ENCODE results near the gene HMCN1.

The HMCN1 gene

DNA sequence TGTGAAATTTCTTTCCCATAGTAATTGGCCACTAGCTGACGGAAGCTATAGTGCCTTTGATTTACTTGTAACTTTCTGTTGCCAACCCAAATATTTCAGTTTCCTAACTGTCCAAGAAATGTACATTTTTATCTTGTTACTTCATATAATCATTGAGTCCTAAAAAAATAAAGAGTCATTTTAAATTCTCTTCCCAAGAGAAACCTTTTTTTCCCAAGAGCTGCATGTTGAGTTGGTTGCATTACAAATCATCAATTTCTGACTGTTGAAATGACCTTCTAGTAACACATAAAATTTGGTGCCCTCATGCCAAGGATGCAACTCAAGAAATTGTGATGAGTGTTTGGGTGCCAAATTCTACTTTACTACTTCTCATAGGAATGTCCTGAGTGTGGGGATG lies 61.0 kb downstream of the HMCN1 start:
- TF ChIP-seq, protein P1, sequence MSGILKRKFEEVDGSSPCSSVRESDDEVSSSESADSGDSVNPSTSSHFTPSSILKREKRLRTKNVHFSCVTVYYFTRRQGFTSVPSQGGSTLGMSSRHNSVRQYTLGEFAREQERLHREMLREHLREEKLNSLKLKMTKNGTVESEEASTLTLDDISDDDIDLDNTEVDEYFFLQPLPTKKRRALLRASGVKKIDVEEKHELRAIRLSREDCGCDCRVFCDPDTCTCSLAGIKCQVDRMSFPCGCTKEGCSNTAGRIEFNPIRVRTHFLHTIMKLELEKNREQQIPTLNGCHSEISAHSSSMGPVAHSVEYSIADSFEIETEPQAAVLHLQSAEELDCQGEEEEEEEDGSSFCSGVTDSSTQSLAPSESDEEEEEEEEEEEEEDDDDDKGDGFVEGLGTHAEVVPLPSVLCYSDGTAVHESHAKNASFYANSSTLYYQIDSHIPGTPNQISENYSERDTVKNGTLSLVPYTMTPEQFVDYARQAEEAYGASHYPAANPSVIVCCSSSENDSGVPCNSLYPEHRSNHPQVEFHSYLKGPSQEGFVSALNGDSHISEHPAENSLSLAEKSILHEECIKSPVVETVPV (CRISPR knock-in tag; IDR thresholded peaks at IDR 0.05): no peak
- no peak for TF ChIP-seq RARB (CRISPR knock-in tag; IDR thresholded peaks at IDR 0.05)
- ATAC-seq: peak; percentile 43

GRCh38 chr1:185798505-185798904 lies 64.3 kb downstream of the HMCN1 start:
- no peak for TF ChIP-seq BACH2 (CRISPR knock-in tag; IDR thresholded peaks at IDR 0.05; ENCODE audit: borderline replicate concordance)
- TF ChIP-seq ZNF565 (CRISPR knock-in tag; conservative IDR thresholded peaks at IDR 0.05; ENCODE audit: low read depth): no peak
- TF ChIP-seq ZFP3 (CRISPR knock-in tag; IDR thresholded peaks at IDR 0.05): no peak
- TF ChIP-seq, protein P2, sequence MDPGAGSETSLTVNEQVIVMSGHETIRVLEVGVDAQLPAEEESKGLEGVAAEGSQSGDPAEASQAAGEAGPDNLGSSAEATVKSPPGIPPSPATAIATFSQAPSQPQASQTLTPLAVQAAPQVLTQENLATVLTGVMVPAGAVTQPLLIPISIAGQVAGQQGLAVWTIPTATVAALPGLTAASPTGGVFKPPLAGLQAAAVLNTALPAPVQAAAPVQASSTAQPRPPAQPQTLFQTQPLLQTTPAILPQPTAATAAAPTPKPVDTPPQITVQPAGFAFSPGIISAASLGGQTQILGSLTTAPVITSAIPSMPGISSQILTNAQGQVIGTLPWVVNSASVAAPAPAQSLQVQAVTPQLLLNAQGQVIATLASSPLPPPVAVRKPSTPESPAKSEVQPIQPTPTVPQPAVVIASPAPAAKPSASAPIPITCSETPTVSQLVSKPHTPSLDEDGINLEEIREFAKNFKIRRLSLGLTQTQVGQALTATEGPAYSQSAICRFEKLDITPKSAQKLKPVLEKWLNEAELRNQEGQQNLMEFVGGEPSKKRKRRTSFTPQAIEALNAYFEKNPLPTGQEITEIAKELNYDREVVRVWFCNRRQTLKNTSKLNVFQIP (CRISPR knock-in tag; IDR thresholded peaks at IDR 0.05; ENCODE audit: borderline replicate concordance, low read depth): no peak
- no peak for TF ChIP-seq ARNTL (CRISPR knock-in tag; IDR thresholded peaks at IDR 0.05; ENCODE audit: borderline replicate concordance, low read depth)
- no peak for TF ChIP-seq ZFP30 (CRISPR knock-in tag; IDR thresholded peaks at IDR 0.05)
- no peak for TF ChIP-seq CSDC2 (CRISPR knock-in tag; IDR thresholded peaks at IDR 0.05)
- TF ChIP-seq, protein P3, sequence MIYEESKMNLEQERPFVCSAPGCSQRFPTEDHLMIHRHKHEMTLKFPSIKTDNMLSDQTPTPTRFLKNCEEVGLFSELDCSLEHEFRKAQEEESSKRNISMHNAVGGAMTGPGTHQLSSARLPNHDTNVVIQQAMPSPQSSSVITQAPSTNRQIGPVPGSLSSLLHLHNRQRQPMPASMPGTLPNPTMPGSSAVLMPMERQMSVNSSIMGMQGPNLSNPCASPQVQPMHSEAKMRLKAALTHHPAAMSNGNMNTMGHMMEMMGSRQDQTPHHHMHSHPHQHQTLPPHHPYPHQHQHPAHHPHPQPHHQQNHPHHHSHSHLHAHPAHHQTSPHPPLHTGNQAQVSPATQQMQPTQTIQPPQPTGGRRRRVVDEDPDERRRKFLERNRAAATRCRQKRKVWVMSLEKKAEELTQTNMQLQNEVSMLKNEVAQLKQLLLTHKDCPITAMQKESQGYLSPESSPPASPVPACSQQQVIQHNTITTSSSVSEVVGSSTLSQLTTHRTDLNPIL (CRISPR knock-in tag; IDR thresholded peaks at IDR 0.05; ENCODE audit: low read depth): no peak
- no peak for TF ChIP-seq SNAI2 (CRISPR knock-in tag; IDR thresholded peaks at IDR 0.05)
- no peak for TF ChIP-seq PPARA (CRISPR knock-in tag; IDR thresholded peaks at IDR 0.05; ENCODE audit: borderline replicate concordance)
- TF ChIP-seq ZC3H10 (CRISPR knock-in tag; IDR thresholded peaks at IDR 0.05): no peak
- no peak for ATAC-seq

- no peak for TF ChIP-seq ZFP3 (CRISPR knock-in tag; IDR thresholded peaks at IDR 0.05)
- TF ChIP-seq TCF4 (CRISPR knock-in tag; IDR thresholded peaks at IDR 0.05; ENCODE audit: borderline replicate concordance): no peak
- peak; percentile 14; the same call in 1 of the 3 replicates for ATAC-seq
Measured at GRCh38 chr1:185803241-185803640, 69.0 kb downstream of the HMCN1 start.

DNA sequence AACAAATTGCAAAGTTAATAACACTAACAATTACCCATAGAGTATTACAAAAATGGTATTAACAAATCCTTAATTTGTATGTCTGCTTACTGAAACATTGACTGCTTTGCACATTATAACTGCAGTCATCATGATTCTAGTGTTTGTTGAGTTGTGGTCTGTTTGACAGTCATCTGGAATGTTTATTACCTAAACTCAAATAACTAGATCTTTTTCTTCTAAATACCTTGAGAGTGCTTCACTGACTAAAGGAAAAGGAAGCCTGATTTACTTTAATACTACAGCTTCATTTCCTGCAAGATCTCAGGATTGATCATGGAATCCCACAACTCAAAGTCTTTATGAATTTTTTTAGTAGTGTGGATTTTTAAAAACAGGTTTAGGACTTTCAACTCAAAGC lies 70.0 kb downstream of the HMCN1 start:
- TF ChIP-seq ESRRG (CRISPR knock-in tag; IDR thresholded peaks at IDR 0.05): no peak
- TF ChIP-seq ZC3H10 (CRISPR knock-in tag; IDR thresholded peaks at IDR 0.05): 0 out of 2 replicates have a peak, but pooled peaks have one; percentile 18
- TF ChIP-seq TOX (CRISPR knock-in tag; IDR thresholded peaks at IDR 0.05; ENCODE audit: borderline replicate concordance): peak; percentile 22
- TF ChIP-seq, protein P3 (CRISPR knock-in tag; IDR thresholded peaks at IDR 0.05; ENCODE audit: low read depth): no peak
- ATAC-seq: peak; percentile 40

DNA sequence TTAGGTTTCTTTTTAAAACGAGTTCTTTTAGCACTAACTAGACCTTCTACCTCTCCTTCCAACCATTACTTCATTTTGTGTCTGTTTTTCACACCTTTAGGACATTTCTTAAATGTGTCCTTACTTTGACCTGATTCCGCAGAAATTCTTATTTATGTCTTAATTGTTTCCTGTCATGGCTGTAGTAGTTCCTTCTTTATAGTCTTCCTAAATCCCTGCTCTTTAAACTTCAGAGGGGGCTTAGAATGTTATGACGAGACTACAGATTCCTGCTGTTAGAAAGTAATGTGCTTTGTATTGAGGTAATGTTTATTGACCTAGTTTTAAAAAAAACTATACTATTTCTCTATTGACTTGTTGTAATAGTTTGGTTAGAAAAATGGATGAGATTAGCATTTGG lies 70.4 kb downstream of the HMCN1 start:
- no peak for TF ChIP-seq PPARA (CRISPR knock-in tag; IDR thresholded peaks at IDR 0.05; ENCODE audit: borderline replicate concordance)
- no peak for TF ChIP-seq ZNF8 (CRISPR knock-in tag; IDR thresholded peaks at IDR 0.05)
- TF ChIP-seq ZNF70 (CRISPR knock-in tag; IDR thresholded peaks at IDR 0.05): no peak
- TF ChIP-seq RARB (CRISPR knock-in tag; IDR thresholded peaks at IDR 0.05): no peak
- no peak for TF ChIP-seq GLIS3 (CRISPR knock-in tag; IDR thresholded peaks at IDR 0.05)
- ATAC-seq: no peak

DNA sequence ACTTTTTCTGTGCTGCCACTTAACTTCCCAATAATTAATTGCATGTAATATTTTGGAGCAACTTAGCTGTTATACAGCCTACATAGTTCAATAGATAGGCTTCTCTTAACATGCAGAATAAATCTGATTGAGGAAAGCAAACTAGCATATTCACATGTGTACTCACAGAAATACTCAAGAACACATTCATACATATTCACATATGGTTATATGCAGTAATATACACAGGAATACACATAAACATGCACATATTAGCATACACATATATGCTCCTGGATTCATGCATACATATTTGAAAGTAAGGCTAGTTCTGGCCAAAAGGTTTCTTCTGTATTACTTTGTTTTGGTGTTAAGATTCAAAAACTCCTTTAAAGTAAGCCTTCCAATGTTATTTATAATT lies 73.1 kb downstream of the HMCN1 start:
- ATAC-seq: no peak
- no peak for TF ChIP-seq ARNTL (CRISPR knock-in tag; IDR thresholded peaks at IDR 0.05; ENCODE audit: borderline replicate concordance, low read depth)
- no peak for TF ChIP-seq GLIS3 (CRISPR knock-in tag; IDR thresholded peaks at IDR 0.05)
- no peak for TF ChIP-seq BACH2 (CRISPR knock-in tag; IDR thresholded peaks at IDR 0.05; ENCODE audit: borderline replicate concordance)
- no peak for TF ChIP-seq ZC3H10 (CRISPR knock-in tag; IDR thresholded peaks at IDR 0.05)
- TF ChIP-seq CSDC2 (CRISPR knock-in tag; IDR thresholded peaks at IDR 0.05): no peak
- no peak for TF ChIP-seq ISL1 (CRISPR knock-in tag; IDR thresholded peaks at IDR 0.05)
- TF ChIP-seq ESRRG (CRISPR knock-in tag; IDR thresholded peaks at IDR 0.05): no peak
- TF ChIP-seq, protein P3 (CRISPR knock-in tag; IDR thresholded peaks at IDR 0.05; ENCODE audit: low read depth): no peak
- TF ChIP-seq, protein P2 (CRISPR knock-in tag; IDR thresholded peaks at IDR 0.05; ENCODE audit: borderline replicate concordance, low read depth): no peak
- no peak for TF ChIP-seq ZFP3 (CRISPR knock-in tag; IDR thresholded peaks at IDR 0.05)
- TF ChIP-seq ZNF70 (CRISPR knock-in tag; IDR thresholded peaks at IDR 0.05): no peak
- TF ChIP-seq TOX (CRISPR knock-in tag; IDR thresholded peaks at IDR 0.05; ENCODE audit: borderline replicate concordance): no peak
- no peak for TF ChIP-seq PPARA (CRISPR knock-in tag; IDR thresholded peaks at IDR 0.05; ENCODE audit: borderline replicate concordance)
- TF ChIP-seq OSR1 (CRISPR knock-in tag; IDR thresholded peaks at IDR 0.05): no peak
- TF ChIP-seq, protein P1 (CRISPR knock-in tag; IDR thresholded peaks at IDR 0.05): no peak
